Testis (tissue), 5 donors: ENCODE results near the gene SYNE2. TPM values are rescaled to one million over a fixed set of nuclear protein-coding genes. Genes with fewer than 3 reads are reported as not detected.
A peak's percentile ranks its signal among the peaks of the same experiment; 100 is the strongest.
"Not testable (repeated sequence)": the region's sequence is repeated elsewhere in the genome, so short reads cannot be mapped to it uniquely, and the experiment has no call there.

ENCODE experiments used
- DNase-seq: peaks from one replicate; pipeline ENCODE4 v3.0.0-alpha.2; 2019
- H3K27ac ChIP-seq, 2 donors: fragments of 200-600 bp; sonication (generic); one replicate each; pipeline ENCODE4 v1.5.1; 2019
- H3K27me3 ChIP-seq: fragments of 200-600 bp; sonication (generic); one replicate; pipeline ENCODE4 v1.5.1; 2019
- H3K36me3 ChIP-seq: fragments of 200-600 bp; sonication (generic); one replicate; pipeline ENCODE4 v1.5.1; 2017; ENCODE audit warnings: low read depth; ENCODE audit errors: missing control alignments
- H3K4me1 ChIP-seq: fragments of 200-600 bp; sonication (generic); one replicate; pipeline ENCODE4 v1.5.1; 2019
- H3K4me3 ChIP-seq, 2 donors: fragments of 200-600 bp; sonication (generic); one replicate each; pipeline ENCODE4 v1.5.1; 2017 to 2019
- H3K9me3 ChIP-seq: fragments of 200-600 bp; sonication (generic); one replicate; pipeline ENCODE4 v1.5.1; 2017
- POLR2A ChIP-seq: fragments of 450-650 bp; IDR thresholded peaks from one replicate; pipeline ENCODE4 v1.6.1; 2017; ENCODE audit warnings: antibody characterized with exemption, mild to moderate bottlenecking, moderate library complexity
- WGBS, 2 donors: methylation state at CpG; one replicate each; pipeline ENCODE4 v1.1.5; 2018; 5-methylcytosine and 5-hydroxymethylcytosine counted together
- intact Hi-C: fragments of 100-400 bp; cut with DNase I; formaldehyde crosslinking; loops from one replicate; pipeline ENCODE4 v1.15.1; 2023; ENCODE audit warnings: low total_unique reads
- long read RNA-seq, 2 donors: transcript quantifications; one replicate each; lab custom pipeline, GENCODE V29; 2026
- polyA plus RNA-seq: library from polyadenylated mRNA; stranded (reverse); fragments of 350-450 nt; fragmentation: Illumina TruSeq; extraction: RNeasy Lipid Tissue Mini Kit (QIAGEN cat#74804); gene quantifications from one replicate; pipeline ENCODE4 v1.2.3, GENCODE V29; 2014; ENCODE audit warnings: low read depth, low replicate concordance; ENCODE audit not compliant: insufficient read depth
- total RNA-seq, 2 donors: library from RNA; depleted of rRNA; stranded (reverse); fragments of >200 nt; gene quantifications; one replicate each; pipeline ENCODE4 v1.2.3, GENCODE V29; 2016
- TF ChIP-seq, protein P1 (sequence below), 3 experiments: fragments of 450-650 bp in 2 of 3; fragments of 200-600 bp in 1 of 3; sonication (generic) in 1 of 3; IDR thresholded peaks; one replicate each; pipeline ENCODE4 v1.5.1; 2016 to 2019; ENCODE audit warnings: antibody characterized with exemption in 3 of 3, mild to moderate bottlenecking in 2 of 3, moderate library complexity in 1 of 3

Gene SYNE2, protein sequence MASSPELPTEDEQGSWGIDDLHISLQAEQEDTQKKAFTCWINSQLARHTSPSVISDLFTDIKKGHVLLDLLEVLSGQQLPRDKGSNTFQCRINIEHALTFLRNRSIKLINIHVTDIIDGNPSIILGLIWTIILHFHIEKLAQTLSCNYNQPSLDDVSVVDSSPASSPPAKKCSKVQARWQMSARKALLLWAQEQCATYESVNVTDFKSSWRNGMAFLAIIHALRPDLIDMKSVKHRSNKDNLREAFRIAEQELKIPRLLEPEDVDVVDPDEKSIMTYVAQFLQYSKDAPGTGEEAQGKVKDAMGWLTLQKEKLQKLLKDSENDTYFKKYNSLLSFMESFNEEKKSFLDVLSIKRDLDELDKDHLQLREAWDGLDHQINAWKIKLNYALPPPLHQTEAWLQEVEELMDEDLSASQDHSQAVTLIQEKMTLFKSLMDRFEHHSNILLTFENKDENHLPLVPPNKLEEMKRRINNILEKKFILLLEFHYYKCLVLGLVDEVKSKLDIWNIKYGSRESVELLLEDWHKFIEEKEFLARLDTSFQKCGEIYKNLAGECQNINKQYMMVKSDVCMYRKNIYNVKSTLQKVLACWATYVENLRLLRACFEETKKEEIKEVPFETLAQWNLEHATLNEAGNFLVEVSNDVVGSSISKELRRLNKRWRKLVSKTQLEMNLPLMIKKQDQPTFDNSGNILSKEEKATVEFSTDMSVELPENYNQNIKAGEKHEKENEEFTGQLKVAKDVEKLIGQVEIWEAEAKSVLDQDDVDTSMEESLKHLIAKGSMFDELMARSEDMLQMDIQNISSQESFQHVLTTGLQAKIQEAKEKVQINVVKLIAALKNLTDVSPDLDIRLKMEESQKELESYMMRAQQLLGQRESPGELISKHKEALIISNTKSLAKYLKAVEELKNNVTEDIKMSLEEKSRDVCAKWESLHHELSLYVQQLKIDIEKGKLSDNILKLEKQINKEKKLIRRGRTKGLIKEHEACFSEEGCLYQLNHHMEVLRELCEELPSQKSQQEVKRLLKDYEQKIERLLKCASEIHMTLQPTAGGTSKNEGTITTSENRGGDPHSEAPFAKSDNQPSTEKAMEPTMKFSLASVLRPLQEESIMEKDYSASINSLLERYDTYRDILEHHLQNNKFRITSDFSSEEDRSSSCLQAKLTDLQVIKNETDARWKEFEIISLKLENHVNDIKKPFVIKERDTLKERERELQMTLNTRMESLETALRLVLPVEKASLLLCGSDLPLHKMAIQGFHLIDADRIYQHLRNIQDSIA (N-terminal part only)
- 100 to 1,000 TPM; 511 to 519 TPM for total RNA-seq
- 74.6 TPM for polyA plus RNA-seq
- long read RNA-seq, donor 1, partial matches to known transcripts, result 25 of 27 reads
- long read RNA-seq, donor 1, other reads (novel, unspliced or antisense), result 0 of 27 reads
- long read RNA-seq, donor 2, result 0 reads

DNA sequence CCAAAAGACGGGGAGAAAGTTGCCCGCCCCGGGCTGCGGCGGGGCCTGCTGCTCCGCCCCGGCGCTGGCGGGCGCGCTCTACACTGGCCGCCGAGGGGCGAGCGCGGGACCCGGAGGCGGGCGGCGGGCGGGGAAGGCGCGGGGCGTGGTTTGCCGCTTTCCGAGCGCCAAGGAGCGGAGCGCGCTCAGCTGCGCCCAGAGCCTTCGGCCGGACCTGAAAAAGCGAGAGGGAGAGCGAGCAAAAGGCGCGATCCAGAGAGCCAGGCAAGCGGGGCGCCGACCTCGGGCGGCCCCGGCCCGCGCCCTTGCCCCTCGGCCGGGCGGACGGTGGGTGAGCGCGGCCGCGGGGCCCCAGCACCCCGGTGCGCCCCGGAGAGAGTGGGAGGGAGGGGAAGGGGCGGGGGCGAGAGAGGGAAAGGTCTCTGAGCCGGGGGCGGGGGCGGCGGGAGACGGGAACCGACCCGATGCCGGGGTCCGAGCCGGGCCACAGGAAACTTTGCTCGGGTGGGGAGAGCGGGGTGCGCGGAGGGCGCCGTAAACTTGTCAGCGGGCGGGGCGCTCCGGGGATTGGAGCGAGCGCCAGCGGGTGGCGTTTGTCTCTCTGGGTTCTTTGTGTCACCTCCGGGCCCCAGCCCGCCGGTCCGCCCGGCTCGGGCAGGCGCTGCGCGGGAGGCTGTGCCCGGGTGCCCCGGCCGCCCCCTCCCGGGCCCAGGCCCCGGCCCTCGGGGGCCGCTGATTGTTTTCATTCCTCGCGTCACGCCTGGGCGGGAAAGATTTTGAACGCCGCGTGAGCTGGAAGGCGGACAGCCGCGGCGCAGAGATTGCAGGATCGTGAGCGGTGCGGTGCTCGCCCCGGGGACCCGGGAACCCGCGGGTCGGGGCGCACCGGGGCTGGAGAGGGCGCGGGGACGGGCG lies at the start of gene SYNE2:
Gene SYNE2, plus strand, starts transcription at position 188 of the 915 bp plus-strand sequence. CDS start 56,145 bp downstream, outside the sequence.
- Histone ChIP-seq H3K4me3 (peak within 1 kb of the TSS; percentile 74 to 84), H3K4me1 (peaks cover 3% of the 10 kb centered on the region), H3K36me3 (no peaks in the 10 kb centered on the region), H3K27ac (peak within 1 kb of the TSS; percentile 88 to 94), H3K27me3 (no peaks in the 10 kb centered on the region), H3K9me3 (no peaks in the 10 kb centered on the region)
- intact Hi-C loops, result no loop called here
- peak; percentile 37 for TF ChIP-seq POLR2A
- TF ChIP-seq, protein P1, sequence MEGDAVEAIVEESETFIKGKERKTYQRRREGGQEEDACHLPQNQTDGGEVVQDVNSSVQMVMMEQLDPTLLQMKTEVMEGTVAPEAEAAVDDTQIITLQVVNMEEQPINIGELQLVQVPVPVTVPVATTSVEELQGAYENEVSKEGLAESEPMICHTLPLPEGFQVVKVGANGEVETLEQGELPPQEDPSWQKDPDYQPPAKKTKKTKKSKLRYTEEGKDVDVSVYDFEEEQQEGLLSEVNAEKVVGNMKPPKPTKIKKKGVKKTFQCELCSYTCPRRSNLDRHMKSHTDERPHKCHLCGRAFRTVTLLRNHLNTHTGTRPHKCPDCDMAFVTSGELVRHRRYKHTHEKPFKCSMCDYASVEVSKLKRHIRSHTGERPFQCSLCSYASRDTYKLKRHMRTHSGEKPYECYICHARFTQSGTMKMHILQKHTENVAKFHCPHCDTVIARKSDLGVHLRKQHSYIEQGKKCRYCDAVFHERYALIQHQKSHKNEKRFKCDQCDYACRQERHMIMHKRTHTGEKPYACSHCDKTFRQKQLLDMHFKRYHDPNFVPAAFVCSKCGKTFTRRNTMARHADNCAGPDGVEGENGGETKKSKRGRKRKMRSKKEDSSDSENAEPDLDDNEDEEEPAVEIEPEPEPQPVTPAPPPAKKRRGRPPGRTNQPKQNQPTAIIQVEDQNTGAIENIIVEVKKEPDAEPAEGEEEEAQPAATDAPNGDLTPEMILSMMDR (IDR thresholded peaks at IDR 0.05), result peak in 1 of 3 experiments; percentile 41
- peak; percentile 79 for DNase-seq
- 0% methylated on average over 29 to 114 of the region's 124 CpGs for WGBS, 2 donors

DNA sequence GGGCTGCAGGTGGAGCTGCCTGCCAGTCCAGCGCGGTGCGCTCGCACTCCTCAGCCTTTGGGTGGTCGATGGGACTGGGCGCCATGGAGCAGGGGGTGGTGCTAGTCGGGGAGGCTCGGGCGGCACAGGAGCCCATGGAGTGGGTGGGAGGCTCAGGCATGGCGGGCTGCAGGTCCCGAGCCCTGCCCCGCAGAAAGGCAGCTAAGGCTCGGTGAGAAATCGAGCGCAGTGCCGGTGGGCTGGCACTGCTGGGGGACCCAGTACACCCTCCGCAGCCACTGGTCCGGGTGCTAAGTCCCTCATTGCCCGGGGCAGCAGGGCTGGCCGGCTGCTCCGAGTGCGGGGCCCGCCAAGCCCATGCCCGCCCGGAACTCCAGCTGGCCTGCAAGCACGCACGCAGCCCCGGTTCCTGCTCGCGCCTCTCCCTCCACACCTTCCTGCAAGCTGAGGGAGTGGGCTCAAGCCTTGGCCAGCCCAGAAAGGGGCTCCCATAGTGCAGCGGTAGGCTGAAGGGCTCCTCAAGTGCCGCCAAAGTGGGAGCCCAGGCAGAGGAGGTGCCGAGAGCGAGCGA lies 49.5 kb upstream of the SYNE2 start:
- H3K36me3 ChIP-seq, H3K4me1 ChIP-seq, H3K27ac ChIP-seq, DNase-seq, H3K9me3 ChIP-seq, H3K27me3 ChIP-seq: not testable (repeated sequence)
- WGBS, 2 donors, result 72 to 81% methylated on average over 18 to 26 of the region's 35 CpGs
- intact Hi-C loops, result loop anchor here (5.0 kb wide), 1 partner anchor 499 kb away; no protein-coding TSS in a partner anchor
- H3K4me3 ChIP-seq, result peak overlapping the region in 1 of 2 donors; percentile 39

DNA sequence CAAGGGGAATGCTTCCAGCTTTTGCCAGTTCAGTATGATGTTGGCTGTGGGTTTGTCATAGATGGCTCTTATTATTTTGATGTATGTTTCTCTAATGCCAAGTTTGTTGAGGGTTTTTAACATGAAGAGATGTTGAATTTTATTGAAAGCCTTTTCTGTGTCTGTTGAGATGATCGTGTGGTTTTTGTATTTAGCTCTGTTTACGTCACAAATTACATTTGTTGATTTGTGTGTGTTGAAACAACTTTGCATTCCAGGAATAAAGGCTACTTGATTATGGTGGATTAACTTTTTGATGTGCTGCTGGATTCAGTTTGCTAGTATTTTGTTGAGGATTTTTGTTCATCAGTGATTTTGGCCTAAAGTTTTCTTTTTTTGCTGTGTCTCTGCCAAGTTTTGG lies 46.7 kb upstream of the SYNE2 start:
- H3K4me1 ChIP-seq, intact Hi-C loops, H3K27ac ChIP-seq, H3K27me3 ChIP-seq, DNase-seq, H3K36me3 ChIP-seq, H3K4me3 ChIP-seq, H3K9me3 ChIP-seq: not testable (repeated sequence)
- 78 to 79% methylated on average over 2 of the region's 2 CpGs for WGBS, 2 donors

DNA sequence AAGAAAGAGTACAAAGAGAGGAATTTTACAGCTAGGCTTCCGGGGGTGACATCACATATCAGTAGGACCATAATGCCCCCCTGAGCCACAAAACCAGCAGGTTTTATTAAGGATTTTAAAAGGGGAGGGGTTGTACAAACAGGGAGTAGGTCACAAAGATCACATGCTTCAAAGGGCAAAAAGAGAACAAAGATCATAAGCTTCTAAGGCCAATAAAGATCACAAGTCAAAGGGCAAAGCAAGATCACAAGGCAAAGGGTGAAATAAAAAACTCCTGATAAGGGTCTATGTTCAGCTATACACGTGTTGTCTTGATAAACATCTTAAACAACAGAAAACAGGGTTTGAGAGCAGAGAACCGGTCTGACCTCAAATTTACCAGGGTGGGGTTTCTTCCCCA lies 41.1 kb upstream of the SYNE2 start:
- H3K27me3 ChIP-seq, DNase-seq, H3K27ac ChIP-seq, H3K9me3 ChIP-seq, H3K4me1 ChIP-seq, intact Hi-C loops, H3K36me3 ChIP-seq, H3K4me3 ChIP-seq: not testable (repeated sequence)
- WGBS, 2 donors, result 85 to 90% methylated on average over 3 of the region's 3 CpGs

DNA sequence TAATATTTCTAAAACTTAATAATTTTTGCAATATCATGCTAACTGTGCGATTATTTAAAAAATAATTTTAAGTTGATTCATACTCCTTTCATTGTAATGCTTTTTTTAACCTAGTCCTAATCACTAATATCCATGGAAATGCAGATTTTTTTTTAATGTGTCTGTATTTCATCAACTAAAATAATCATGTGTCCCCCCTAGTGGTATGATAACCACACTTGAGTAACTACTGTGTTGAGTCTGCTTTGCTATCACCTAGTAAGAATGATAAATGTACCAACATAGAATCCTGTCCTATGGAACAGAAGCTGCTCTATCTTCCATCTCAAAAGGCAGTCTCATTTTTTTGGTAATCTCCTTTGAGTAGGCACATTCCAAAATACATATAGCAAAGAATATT lies 19.1 kb upstream of the SYNE2 start:
- intact Hi-C loops, result no loop called here
- H3K27ac ChIP-seq, result no peak overlapping the region
- no peak for DNase-seq
- H3K36me3 ChIP-seq, result no peaks in the 10 kb centered on the region
- no peaks in the 10 kb centered on the region for H3K9me3 ChIP-seq
- no peak overlapping the region for H3K4me3 ChIP-seq
- TF ChIP-seq POLR2A, result no peak
- TF ChIP-seq, protein P1 (IDR thresholded peaks at IDR 0.05), result no peak
- 91 to 97% methylated on average over 1 of the region's 1 CpG for WGBS, 2 donors
- H3K27me3 ChIP-seq, result no peaks in the 10 kb centered on the region
- H3K4me1 ChIP-seq, result no peaks in the 10 kb centered on the region
